Measurements from ENCODE around the gene CTNND2.
A peak's percentile ranks its signal among the peaks of the same experiment; 100 is the strongest.

CTNND2 gene

GRCh38 chr5:11608530-11608929 is 295.7 kb downstream of the CTNND2 start:
- H3K4me1 ChIP-seq (ENCODE audit: control insufficient read depth, insufficient read depth, low read length) = no peaks in the 10 kb centered on the region
- H3K4me3 ChIP-seq (ENCODE audit: low read depth, low read length) = no peak overlapping the region
- H3K9ac ChIP-seq (ENCODE audit: low read depth, low read length) = no peak overlapping the region
- H3K27me3 ChIP-seq (ENCODE audit: control insufficient read depth, insufficient read depth, low read length) = no peaks in the 10 kb centered on the region
- H3K9me3 ChIP-seq (ENCODE audit: control insufficient read depth, insufficient read depth, low read length) = no peaks in the 10 kb centered on the region
- no peaks in the 10 kb centered on the region for H3K36me3 ChIP-seq (ENCODE audit: control insufficient read depth, insufficient read depth, low read length)

- no peak overlapping the region for H3K9ac ChIP-seq (ENCODE audit: low read depth, low read length)
- H3K4me1 ChIP-seq (ENCODE audit: control insufficient read depth, insufficient read depth, low read length) = no peaks in the 10 kb centered on the region
- no peaks in the 10 kb centered on the region for H3K36me3 ChIP-seq (ENCODE audit: control insufficient read depth, insufficient read depth, low read length)
- no peak overlapping the region for H3K4me3 ChIP-seq (ENCODE audit: low read depth, low read length)
- H3K9me3 ChIP-seq (ENCODE audit: control insufficient read depth, insufficient read depth, low read length) = no peaks in the 10 kb centered on the region
- no peaks in the 10 kb centered on the region for H3K27me3 ChIP-seq (ENCODE audit: control insufficient read depth, insufficient read depth, low read length)
Measured at GRCh38 chr5:11607944-11608483, 296.2 kb downstream of the CTNND2 start.

GRCh38 chr5:11602298-11602697 is 301.9 kb downstream of the CTNND2 start:
- Histone ChIP-seq H3K9ac (ENCODE audit: low read depth, low read length) (no peak overlapping the region), H3K4me1 (ENCODE audit: control insufficient read depth, insufficient read depth, low read length) (no peaks in the 10 kb centered on the region), H3K9me3 (ENCODE audit: control insufficient read depth, insufficient read depth, low read length) (no peaks in the 10 kb centered on the region), H3K4me3 (ENCODE audit: low read depth, low read length) (no peak overlapping the region), H3K36me3 (ENCODE audit: control insufficient read depth, insufficient read depth, low read length) (no peaks in the 10 kb centered on the region), H3K27me3 (ENCODE audit: control insufficient read depth, insufficient read depth, low read length) (no peaks in the 10 kb centered on the region)

GRCh38 chr5:11599499-11599898 is 304.7 kb downstream of the CTNND2 start:
- Histone ChIP-seq H3K27me3 (ENCODE audit: control insufficient read depth, insufficient read depth, low read length) (no peaks in the 10 kb centered on the region), H3K4me3 (ENCODE audit: low read depth, low read length) (no peak overlapping the region), H3K4me1 (ENCODE audit: control insufficient read depth, insufficient read depth, low read length) (peaks cover 5% of the 10 kb centered on the region), H3K9ac (ENCODE audit: low read depth, low read length) (no peak overlapping the region), H3K9me3 (ENCODE audit: control insufficient read depth, insufficient read depth, low read length) (no peaks in the 10 kb centered on the region), H3K36me3 (ENCODE audit: control insufficient read depth, insufficient read depth, low read length) (no peaks in the 10 kb centered on the region)

- peaks cover 5% of the 10 kb centered on the region for H3K4me1 ChIP-seq (ENCODE audit: control insufficient read depth, insufficient read depth, low read length)
- no peaks in the 10 kb centered on the region for H3K9me3 ChIP-seq (ENCODE audit: control insufficient read depth, insufficient read depth, low read length)
- no peaks in the 10 kb centered on the region for H3K27me3 ChIP-seq (ENCODE audit: control insufficient read depth, insufficient read depth, low read length)
- no peaks in the 10 kb centered on the region for H3K36me3 ChIP-seq (ENCODE audit: control insufficient read depth, insufficient read depth, low read length)
- no peak overlapping the region for H3K9ac ChIP-seq (ENCODE audit: low read depth, low read length)
- H3K4me3 ChIP-seq (ENCODE audit: low read depth, low read length) = no peak overlapping the region
Measured at GRCh38 chr5:11596657-11597071, 307.6 kb downstream of the CTNND2 start.

- peaks cover 5% of the 10 kb centered on the region for H3K4me1 ChIP-seq (ENCODE audit: control insufficient read depth, insufficient read depth, low read length)
- H3K4me3 ChIP-seq (ENCODE audit: low read depth, low read length) = no peak overlapping the region
- no peaks in the 10 kb centered on the region for H3K27me3 ChIP-seq (ENCODE audit: control insufficient read depth, insufficient read depth, low read length)
- H3K9me3 ChIP-seq (ENCODE audit: control insufficient read depth, insufficient read depth, low read length) = no peaks in the 10 kb centered on the region
- H3K9ac ChIP-seq (ENCODE audit: low read depth, low read length) = no peak overlapping the region
- H3K36me3 ChIP-seq (ENCODE audit: control insufficient read depth, insufficient read depth, low read length) = no peaks in the 10 kb centered on the region
Measured at GRCh38 chr5:11596185-11596584, 308.1 kb downstream of the CTNND2 start.

- H3K4me3 ChIP-seq (ENCODE audit: low read depth, low read length) = no peak overlapping the region
- no peaks in the 10 kb centered on the region for H3K36me3 ChIP-seq (ENCODE audit: control insufficient read depth, insufficient read depth, low read length)
- H3K27me3 ChIP-seq (ENCODE audit: control insufficient read depth, insufficient read depth, low read length) = no peaks in the 10 kb centered on the region
- peaks cover 5% of the 10 kb centered on the region for H3K4me1 ChIP-seq (ENCODE audit: control insufficient read depth, insufficient read depth, low read length)
- H3K9ac ChIP-seq (ENCODE audit: low read depth, low read length) = no peak overlapping the region
- no peaks in the 10 kb centered on the region for H3K9me3 ChIP-seq (ENCODE audit: control insufficient read depth, insufficient read depth, low read length)
Measured at GRCh38 chr5:11595045-11595444, 309.2 kb downstream of the CTNND2 start.

GRCh38 chr5:11594021-11594420 is 310.2 kb downstream of the CTNND2 start:
- Histone ChIP-seq H3K36me3 (ENCODE audit: control insufficient read depth, insufficient read depth, low read length) (no peaks in the 10 kb centered on the region), H3K27me3 (ENCODE audit: control insufficient read depth, insufficient read depth, low read length) (no peaks in the 10 kb centered on the region)

GRCh38 chr5:11590475-11590874 is 313.8 kb downstream of the CTNND2 start:
- Histone ChIP-seq H3K9me3 (ENCODE audit: control insufficient read depth, insufficient read depth, low read length) (no peaks in the 10 kb centered on the region), H3K4me1 (ENCODE audit: control insufficient read depth, insufficient read depth, low read length) (peaks cover 3% of the 10 kb centered on the region), H3K27me3 (ENCODE audit: control insufficient read depth, insufficient read depth, low read length) (no peaks in the 10 kb centered on the region), H3K36me3 (ENCODE audit: control insufficient read depth, insufficient read depth, low read length) (no peaks in the 10 kb centered on the region), H3K9ac (ENCODE audit: low read depth, low read length) (no peak overlapping the region), H3K4me3 (ENCODE audit: low read depth, low read length) (no peak overlapping the region)

More at GRCh38 chr5:11594021-11594420, 310.2 kb downstream of the CTNND2 start:
- no peak overlapping the region for H3K4me3 ChIP-seq (ENCODE audit: low read depth, low read length)
- no peak overlapping the region for H3K9ac ChIP-seq (ENCODE audit: low read depth, low read length)
- H3K9me3 ChIP-seq (ENCODE audit: control insufficient read depth, insufficient read depth, low read length) = no peaks in the 10 kb centered on the region
- H3K4me1 ChIP-seq (ENCODE audit: control insufficient read depth, insufficient read depth, low read length) = peaks cover 5% of the 10 kb centered on the region

GRCh38 chr5:11588803-11589202 is 315.4 kb downstream of the CTNND2 start:
- Histone ChIP-seq H3K36me3 (ENCODE audit: control insufficient read depth, insufficient read depth, low read length) (no peaks in the 10 kb centered on the region), H3K4me3 (ENCODE audit: low read depth, low read length) (peak overlapping the region; percentile 23), H3K9ac (ENCODE audit: low read depth, low read length) (no peak overlapping the region), H3K9me3 (ENCODE audit: control insufficient read depth, insufficient read depth, low read length) (no peaks in the 10 kb centered on the region), H3K4me1 (ENCODE audit: control insufficient read depth, insufficient read depth, low read length) (peaks cover 6% of the 10 kb centered on the region), H3K27me3 (ENCODE audit: control insufficient read depth, insufficient read depth, low read length) (no peaks in the 10 kb centered on the region)

GRCh38 chr5:11584017-11584416 is 320.2 kb downstream of the CTNND2 start:
- Histone ChIP-seq H3K27me3 (ENCODE audit: control insufficient read depth, insufficient read depth, low read length) (no peaks in the 10 kb centered on the region), H3K36me3 (ENCODE audit: control insufficient read depth, insufficient read depth, low read length) (no peaks in the 10 kb centered on the region), H3K9ac (ENCODE audit: low read depth, low read length) (no peak overlapping the region), H3K4me1 (ENCODE audit: control insufficient read depth, insufficient read depth, low read length) (peaks cover 6% of the 10 kb centered on the region), H3K9me3 (ENCODE audit: control insufficient read depth, insufficient read depth, low read length) (no peaks in the 10 kb centered on the region), H3K4me3 (ENCODE audit: low read depth, low read length) (no peak overlapping the region)

- Histone ChIP-seq H3K27me3 (ENCODE audit: control insufficient read depth, insufficient read depth, low read length) (no peaks in the 10 kb centered on the region), H3K4me1 (ENCODE audit: control insufficient read depth, insufficient read depth, low read length) (no peaks in the 10 kb centered on the region), H3K9me3 (ENCODE audit: control insufficient read depth, insufficient read depth, low read length) (no peaks in the 10 kb centered on the region)
Measured at GRCh38 chr5:11579351-11579750, 324.9 kb downstream of the CTNND2 start.

More at GRCh38 chr5:11579351-11579750, 324.9 kb downstream of the CTNND2 start:
- Histone ChIP-seq H3K4me3 (ENCODE audit: low read depth, low read length) (no peak overlapping the region), H3K9ac (ENCODE audit: low read depth, low read length) (no peak overlapping the region), H3K36me3 (ENCODE audit: control insufficient read depth, insufficient read depth, low read length) (no peaks in the 10 kb centered on the region)
